ENCODE results near the gene SLC39A6. TPM values are rescaled to one million over a fixed set of nuclear protein-coding genes. Genes with fewer than 3 reads are reported as not detected.
"Not testable (repeated sequence)": the region's sequence is repeated elsewhere in the genome, so short reads cannot be mapped to it uniquely, and the experiment has no call there.

SLC39A6 gene
- polyA plus RNA-seq, 1 donor from 2014 or later, result 298 TPM

GRCh38 chr18:36176177-36176584 lies 47.0 kb upstream of the SLC39A6 start (continued):
- TF ChIP-seq, protein P1, sequence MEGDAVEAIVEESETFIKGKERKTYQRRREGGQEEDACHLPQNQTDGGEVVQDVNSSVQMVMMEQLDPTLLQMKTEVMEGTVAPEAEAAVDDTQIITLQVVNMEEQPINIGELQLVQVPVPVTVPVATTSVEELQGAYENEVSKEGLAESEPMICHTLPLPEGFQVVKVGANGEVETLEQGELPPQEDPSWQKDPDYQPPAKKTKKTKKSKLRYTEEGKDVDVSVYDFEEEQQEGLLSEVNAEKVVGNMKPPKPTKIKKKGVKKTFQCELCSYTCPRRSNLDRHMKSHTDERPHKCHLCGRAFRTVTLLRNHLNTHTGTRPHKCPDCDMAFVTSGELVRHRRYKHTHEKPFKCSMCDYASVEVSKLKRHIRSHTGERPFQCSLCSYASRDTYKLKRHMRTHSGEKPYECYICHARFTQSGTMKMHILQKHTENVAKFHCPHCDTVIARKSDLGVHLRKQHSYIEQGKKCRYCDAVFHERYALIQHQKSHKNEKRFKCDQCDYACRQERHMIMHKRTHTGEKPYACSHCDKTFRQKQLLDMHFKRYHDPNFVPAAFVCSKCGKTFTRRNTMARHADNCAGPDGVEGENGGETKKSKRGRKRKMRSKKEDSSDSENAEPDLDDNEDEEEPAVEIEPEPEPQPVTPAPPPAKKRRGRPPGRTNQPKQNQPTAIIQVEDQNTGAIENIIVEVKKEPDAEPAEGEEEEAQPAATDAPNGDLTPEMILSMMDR (IDR thresholded peaks at IDR 0.05; ENCODE audit: poor library complexity, severe bottlenecking), result no peak

DNA sequence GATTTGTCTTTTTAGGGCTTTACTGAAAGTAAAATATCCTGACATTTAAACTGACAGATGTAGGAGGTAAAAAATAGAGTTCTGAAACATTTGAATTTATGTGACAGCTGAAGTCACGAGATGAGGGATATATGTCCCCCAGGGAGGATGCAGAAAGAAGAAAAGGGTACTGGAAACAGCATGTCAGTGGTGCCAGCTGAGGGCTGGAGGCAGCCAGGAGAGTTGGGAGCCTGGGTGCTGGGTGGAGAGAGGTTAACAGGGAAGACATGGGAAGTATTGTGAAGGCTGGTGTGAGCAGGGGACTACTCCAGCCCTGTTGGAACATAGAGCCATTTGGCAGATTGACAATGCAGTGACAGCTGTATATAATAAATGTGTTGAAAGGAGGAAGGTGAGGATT lies 46.3 kb upstream of the SLC39A6 start:
- Histone ChIP-seq H3K9ac (ENCODE audit: low read length) (no peak overlapping the region), H3K4me2 (ENCODE audit: low read length) (no peak overlapping the region), H4K20me1 (ENCODE audit: insufficient read depth) (no peaks in the 10 kb centered on the region), H3K79me2 (replicated peaks; ENCODE audit: insufficient read depth, low read length) (no peaks in the 10 kb centered on the region), H3K4me3 (ENCODE audit: low read length) (no peak overlapping the region), H3K36me3 (ENCODE audit: insufficient read depth, low read length) (no peaks in the 10 kb centered on the region), H3K27me3 (ENCODE audit: insufficient read depth, low read depth, low read length) (no peaks in the 10 kb centered on the region), H2AFZ (ENCODE audit: low read depth, low read length) (no peak overlapping the region), H3K9me3 (ENCODE audit: low read length) (no peaks in the 10 kb centered on the region), H3K27ac (ENCODE audit: low read length) (no peak overlapping the region), H3K9me2 (ENCODE audit: insufficient read depth, low read length) (no peaks in the 10 kb centered on the region), H3F3A (ENCODE audit: insufficient read depth, low read length, poor library complexity, severe bottlenecking) (no peaks in the 10 kb centered on the region)
- TF ChIP-seq POLR2AphosphoS5 (IDR thresholded peaks at IDR 0.05) (peak; percentile 7), MXI1 (conservative IDR thresholded peaks at IDR 0.05; ENCODE audit: poor library complexity, severe bottlenecking) (no peak), EP300 (conservative IDR thresholded peaks at IDR 0.05; ENCODE audit: poor library complexity, severe bottlenecking) (peak; percentile 53), SMC3 (conservative IDR thresholded peaks at IDR 0.05; ENCODE audit: poor library complexity) (no peak), TAF1 (IDR thresholded peaks at IDR 0.05; ENCODE audit: low read depth) (no peak)
- TF ChIP-seq, protein P1 (IDR thresholded peaks at IDR 0.05; ENCODE audit: poor library complexity, severe bottlenecking), result no peak

GRCh38 chr18:36169938-36170337 lies 40.8 kb upstream of the SLC39A6 start:
- H3K27me3 ChIP-seq (ENCODE audit: insufficient read depth, low read depth, low read length), result no peaks in the 10 kb centered on the region
- no peak overlapping the region for H3K27ac ChIP-seq (ENCODE audit: low read length)
- H3K79me2 ChIP-seq (replicated peaks; ENCODE audit: insufficient read depth, low read length), result no peaks in the 10 kb centered on the region
- no peak overlapping the region for H3K4me2 ChIP-seq (ENCODE audit: low read length)
- no peaks in the 10 kb centered on the region for H3K9me3 ChIP-seq (ENCODE audit: low read length)
- no peaks in the 10 kb centered on the region for H4K20me1 ChIP-seq (ENCODE audit: insufficient read depth)
- no peak overlapping the region for H3K9ac ChIP-seq (ENCODE audit: low read length)
- H3F3A ChIP-seq (ENCODE audit: insufficient read depth, low read length, poor library complexity, severe bottlenecking), result no peaks in the 10 kb centered on the region
- TF ChIP-seq SMC3 (conservative IDR thresholded peaks at IDR 0.05; ENCODE audit: poor library complexity) (no peak), TAF1 (IDR thresholded peaks at IDR 0.05; ENCODE audit: low read depth) (no peak), POLR2AphosphoS5 (IDR thresholded peaks at IDR 0.05) (no peak), MXI1 (conservative IDR thresholded peaks at IDR 0.05; ENCODE audit: poor library complexity, severe bottlenecking) (no peak), EZH2 (IDR thresholded peaks at IDR 0.05; ENCODE audit: borderline replicate concordance, insufficient read depth, low read length, poor library complexity, severe bottlenecking) (no peak), RAD21 (conservative IDR thresholded peaks at IDR 0.05) (no peak), REST (IDR thresholded peaks at IDR 0.05; ENCODE audit: borderline replicate concordance) (no peak), EP300 (conservative IDR thresholded peaks at IDR 0.05; ENCODE audit: poor library complexity, severe bottlenecking) (no peak)
- TF ChIP-seq, protein P1 (IDR thresholded peaks at IDR 0.05; ENCODE audit: poor library complexity, severe bottlenecking), result no peak
- H3K9me2 ChIP-seq (ENCODE audit: insufficient read depth, low read length), result no peaks in the 10 kb centered on the region
- no peak overlapping the region for H2AFZ ChIP-seq (ENCODE audit: low read depth, low read length)
- H3K4me3 ChIP-seq (ENCODE audit: low read length), result no peak overlapping the region
- H3K36me3 ChIP-seq (ENCODE audit: insufficient read depth, low read length), result peaks cover 3% of the 10 kb centered on the region

DNA sequence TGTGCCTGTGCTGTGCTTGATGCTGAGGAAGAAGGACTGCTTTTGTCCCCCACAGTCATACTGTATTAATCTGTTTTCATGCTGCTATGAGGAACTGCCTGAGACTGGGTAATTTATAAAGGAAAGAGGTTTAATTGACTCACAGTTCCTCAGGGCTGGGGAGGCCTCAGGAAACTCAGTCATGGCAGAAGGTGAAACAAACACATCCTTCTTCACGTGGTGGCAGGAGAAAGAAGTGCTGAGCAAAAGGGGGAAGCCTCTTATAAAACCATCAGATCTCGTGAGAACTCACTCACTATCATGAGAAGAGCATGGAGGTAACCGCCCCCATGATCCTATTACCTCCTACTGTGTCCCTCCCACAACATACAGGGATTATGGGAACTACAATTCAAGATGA lies 39.2 kb upstream of the SLC39A6 start:
- H3F3A ChIP-seq (ENCODE audit: insufficient read depth, low read length, poor library complexity, severe bottlenecking); H3K79me2 ChIP-seq (replicated peaks; ENCODE audit: insufficient read depth, low read length); H3K9me3 ChIP-seq (ENCODE audit: low read length); H3K4me3 ChIP-seq (ENCODE audit: low read length); H3K27me3 ChIP-seq (ENCODE audit: insufficient read depth, low read depth, low read length); H4K20me1 ChIP-seq (ENCODE audit: insufficient read depth); H3K36me3 ChIP-seq (ENCODE audit: insufficient read depth, low read length); H3K9me2 ChIP-seq (ENCODE audit: insufficient read depth, low read length); H3K9ac ChIP-seq (ENCODE audit: low read length); H2AFZ ChIP-seq (ENCODE audit: low read depth, low read length); H3K4me2 ChIP-seq (ENCODE audit: low read length); H3K27ac ChIP-seq (ENCODE audit: low read length): not testable (repeated sequence)
